SH-SY5Y (cell line): ENCODE results near the gene CROCC2.

ENCODE experiments used
- GATA2 ChIP-seq: IDR thresholded peaks from 2 replicates; pipeline ENCODE4 v1.6.1; 2011; ENCODE audit warnings: mild to moderate bottlenecking, low read depth, low read length
- GATA3 ChIP-seq: IDR thresholded peaks from 2 replicates; pipeline ENCODE4 v1.6.1; 2011; ENCODE audit warnings: low read depth, mild to moderate bottlenecking, low read length, moderate library complexity

Gene CROCC2

DNA sequence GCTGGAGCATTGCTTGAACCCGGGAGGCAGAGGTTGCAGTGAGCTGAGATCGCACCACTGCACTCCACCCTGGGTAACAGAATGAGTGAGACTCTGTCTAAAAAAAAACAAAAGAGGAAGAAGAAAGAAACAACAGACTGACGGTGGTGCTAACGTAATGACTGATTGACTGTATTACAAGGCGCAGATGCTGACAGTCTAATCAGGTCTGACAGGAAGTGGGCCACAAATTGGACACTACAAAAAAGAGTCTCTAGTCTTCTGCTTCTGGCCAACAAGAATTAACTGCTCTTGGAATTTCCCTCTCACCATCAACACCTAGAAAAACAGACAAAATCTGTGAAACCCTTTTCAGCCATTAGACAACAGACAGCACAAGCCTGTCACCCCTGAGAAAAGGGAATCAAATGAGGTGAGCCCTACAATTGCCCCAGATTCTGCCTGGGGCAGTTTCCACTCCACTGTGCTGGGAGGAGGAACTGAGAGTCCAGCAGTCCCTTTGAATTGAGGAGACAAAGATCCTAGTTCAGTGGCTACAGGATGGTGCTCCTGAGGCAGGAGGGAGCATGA, 135.5 kb downstream of the CROCC2 start:
- TF ChIP-seq GATA3 = no peak
- no peak for TF ChIP-seq GATA2
